ENCODE data around the gene SCAANT1. TPM values are rescaled to one million over a fixed set of nuclear protein-coding genes. Genes with fewer than 3 reads are reported as not detected.

Gene SCAANT1
- total and polyA plus RNA-seq, 4 donors: not detected

- H3K4me1 ChIP-seq (ENCODE audit: control insufficient read depth in 4 of 4, insufficient read depth in 4 of 4, low read length in 3 of 4): no peaks in the 10 kb centered on the region
- TF ChIP-seq GABPA (IDR thresholded peaks at IDR 0.05 in 1 of 2, conservative IDR thresholded peaks at IDR 0.05 in 1 of 2) (no peak), MAX (IDR thresholded peaks at IDR 0.05) (no peak), ATF3 (IDR thresholded peaks at IDR 0.05) (no peak), RAD21 (IDR thresholded peaks at IDR 0.05) (no peak), FOXA2 (IDR thresholded peaks at IDR 0.05) (no peak), TAF1 (conservative IDR thresholded peaks at IDR 0.05) (no peak), EGR1 (IDR thresholded peaks at IDR 0.05; ENCODE audit: low read depth in 2 of 2) (no peak), NR2F2 (IDR thresholded peaks at IDR 0.05) (no peak)
- no peak overlapping the region for H3K27ac ChIP-seq (ENCODE audit: low read depth in 1 of 2, low read length in 2 of 2)
- H3K9ac ChIP-seq (ENCODE audit: low read depth in 1 of 2, low read length in 2 of 2): no peak overlapping the region
- WGBS: 95% methylated on average over 2 of the region's 2 CpGs
- no peak overlapping the region for H3K4me3 ChIP-seq (ENCODE audit: low read depth in 1 of 3, low read length in 3 of 3)
- H3K36me3 ChIP-seq (ENCODE audit: control insufficient read depth in 4 of 4, insufficient read depth in 3 of 4, low read depth in 1 of 4, low read length in 3 of 4): no peaks in the 10 kb centered on the region
- H3K9me3 ChIP-seq (ENCODE audit: control insufficient read depth in 4 of 4, low read length in 3 of 4): no peaks in the 10 kb centered on the region
- no peak for DNase-seq (ENCODE audit: low spot score)
- H3K27me3 ChIP-seq (ENCODE audit: control insufficient read depth in 4 of 4, insufficient read depth in 4 of 4, low read length in 3 of 4): no peaks in the 10 kb centered on the region
These were observed 39.9 kb downstream of the SCAANT1 start for GRCh38 chr3:63872135-63872924.

- no peak for DNase-seq (ENCODE audit: low spot score)
- Histone ChIP-seq H3K9me3 (ENCODE audit: control insufficient read depth in 4 of 4, low read length in 3 of 4) (no peaks in the 10 kb centered on the region), H3K4me1 (ENCODE audit: control insufficient read depth in 4 of 4, insufficient read depth in 4 of 4, low read length in 3 of 4) (no peaks in the 10 kb centered on the region), H3K4me3 (ENCODE audit: low read depth in 1 of 3, low read length in 3 of 3) (no peak overlapping the region), H3K9ac (ENCODE audit: low read depth in 1 of 2, low read length in 2 of 2) (no peak overlapping the region), H3K36me3 (ENCODE audit: control insufficient read depth in 4 of 4, insufficient read depth in 3 of 4, low read depth in 1 of 4, low read length in 3 of 4) (no peaks in the 10 kb centered on the region), H3K27ac (ENCODE audit: low read depth in 1 of 2, low read length in 2 of 2) (no peak overlapping the region), H3K27me3 (ENCODE audit: control insufficient read depth in 4 of 4, insufficient read depth in 4 of 4, low read length in 3 of 4) (no peaks in the 10 kb centered on the region)
- TF ChIP-seq JUND (IDR thresholded peaks at IDR 0.05): no peak
- TF ChIP-seq YY1 (IDR thresholded peaks at IDR 0.05): no peak
- no peak for TF ChIP-seq RAD21 (IDR thresholded peaks at IDR 0.05)
- TF ChIP-seq NR2F2 (IDR thresholded peaks at IDR 0.05): no peak
- TF ChIP-seq MAX (IDR thresholded peaks at IDR 0.05): no peak
- TF ChIP-seq ATF3 (IDR thresholded peaks at IDR 0.05): no peak
- TF ChIP-seq EGR1 (IDR thresholded peaks at IDR 0.05; ENCODE audit: low read depth in 2 of 2): no peak
- no peak for TF ChIP-seq SP1 (IDR thresholded peaks at IDR 0.05)
- TF ChIP-seq CTCF (IDR thresholded peaks at IDR 0.05; ENCODE audit: low read depth, low read length, missing input control): no peak
- 85% methylated on average over 2 of the region's 2 CpGs for WGBS
These were observed 41.6 kb downstream of the SCAANT1 start for GRCh38 chr3:63870615-63871005.

- H3K9me3 ChIP-seq (ENCODE audit: control insufficient read depth in 4 of 4, low read length in 3 of 4): no peaks in the 10 kb centered on the region
- H3K9ac ChIP-seq (ENCODE audit: low read depth in 1 of 2, low read length in 2 of 2): no peak overlapping the region
- H3K4me1 ChIP-seq (ENCODE audit: control insufficient read depth in 4 of 4, insufficient read depth in 4 of 4, low read length in 3 of 4): peaks cover 0 to 3% (median 1%) of the 10 kb centered on the region in 4 donors
- TF ChIP-seq TAF1 (conservative IDR thresholded peaks at IDR 0.05) (no peak), YY1 (IDR thresholded peaks at IDR 0.05) (no peak)
- H3K27me3 ChIP-seq (ENCODE audit: control insufficient read depth in 4 of 4, insufficient read depth in 4 of 4, low read length in 3 of 4): no peaks in the 10 kb centered on the region
- WGBS: 91% methylated on average over 3 of the region's 3 CpGs
- no peak overlapping the region for H3K4me3 ChIP-seq (ENCODE audit: low read depth in 1 of 3, low read length in 3 of 3)
- H3K36me3 ChIP-seq (ENCODE audit: control insufficient read depth in 4 of 4, insufficient read depth in 3 of 4, low read depth in 1 of 4, low read length in 3 of 4): no peaks in the 10 kb centered on the region
- H3K27ac ChIP-seq (ENCODE audit: low read depth in 1 of 2, low read length in 2 of 2): no peak overlapping the region
- DNase-seq (ENCODE audit: low spot score): no peak
These were observed 42.1 kb downstream of the SCAANT1 start for GRCh38 chr3:63869940-63870614.

All from liver (tissue), 9 donors.